ENCODE results near the gene MYOF.
"Not testable (repeated sequence)": the region's sequence is repeated elsewhere in the genome, so short reads cannot be mapped to it uniquely, and the experiment has no call there.

Gene MYOF

DNA sequence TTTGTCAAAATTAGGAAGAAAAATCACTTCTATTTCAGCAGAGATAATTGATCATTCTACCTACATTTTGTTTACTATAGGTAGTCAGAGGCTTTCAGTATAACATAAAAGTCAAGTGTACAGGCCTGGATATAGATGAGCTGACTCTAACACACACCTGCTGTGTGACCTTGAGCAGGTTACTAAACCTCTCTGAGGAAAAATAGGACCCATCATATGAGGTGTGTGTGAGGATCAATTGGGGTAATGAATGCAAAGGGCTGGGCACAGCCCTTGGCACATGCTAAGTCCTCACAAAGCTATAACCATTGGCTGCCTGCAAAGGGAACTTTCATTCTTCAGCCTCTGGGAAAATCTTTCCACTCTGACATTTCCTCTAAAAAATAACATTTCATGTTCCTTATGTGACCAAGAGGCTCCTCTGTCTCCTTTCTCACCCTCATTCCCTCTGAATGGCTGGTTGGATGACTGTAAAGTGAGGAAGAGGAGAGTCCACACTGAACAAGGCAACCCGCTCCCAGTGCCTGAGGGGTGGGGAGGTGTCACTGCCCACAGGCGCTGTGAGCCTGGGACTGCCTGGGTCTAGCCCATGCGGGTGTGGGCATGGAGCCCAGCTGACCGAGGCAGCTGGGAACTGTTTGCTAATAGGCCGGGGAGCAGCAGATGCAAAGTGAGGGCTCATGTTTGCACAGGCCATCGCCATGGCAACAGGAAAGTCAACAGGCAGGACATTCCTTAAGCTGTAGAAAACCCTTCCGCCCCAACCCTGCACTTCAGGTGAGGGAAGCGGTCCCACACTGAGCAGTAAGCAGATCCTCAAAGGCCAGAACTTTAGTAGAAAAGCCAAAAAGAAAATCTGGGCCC, 36.8 kb downstream of the MYOF start:
- H3K27ac ChIP-seq: no peak overlapping the region
- no peak for TF ChIP-seq ZFX (IDR thresholded peaks at IDR 0.05; ENCODE audit: borderline replicate concordance)
- TF ChIP-seq, protein P1, sequence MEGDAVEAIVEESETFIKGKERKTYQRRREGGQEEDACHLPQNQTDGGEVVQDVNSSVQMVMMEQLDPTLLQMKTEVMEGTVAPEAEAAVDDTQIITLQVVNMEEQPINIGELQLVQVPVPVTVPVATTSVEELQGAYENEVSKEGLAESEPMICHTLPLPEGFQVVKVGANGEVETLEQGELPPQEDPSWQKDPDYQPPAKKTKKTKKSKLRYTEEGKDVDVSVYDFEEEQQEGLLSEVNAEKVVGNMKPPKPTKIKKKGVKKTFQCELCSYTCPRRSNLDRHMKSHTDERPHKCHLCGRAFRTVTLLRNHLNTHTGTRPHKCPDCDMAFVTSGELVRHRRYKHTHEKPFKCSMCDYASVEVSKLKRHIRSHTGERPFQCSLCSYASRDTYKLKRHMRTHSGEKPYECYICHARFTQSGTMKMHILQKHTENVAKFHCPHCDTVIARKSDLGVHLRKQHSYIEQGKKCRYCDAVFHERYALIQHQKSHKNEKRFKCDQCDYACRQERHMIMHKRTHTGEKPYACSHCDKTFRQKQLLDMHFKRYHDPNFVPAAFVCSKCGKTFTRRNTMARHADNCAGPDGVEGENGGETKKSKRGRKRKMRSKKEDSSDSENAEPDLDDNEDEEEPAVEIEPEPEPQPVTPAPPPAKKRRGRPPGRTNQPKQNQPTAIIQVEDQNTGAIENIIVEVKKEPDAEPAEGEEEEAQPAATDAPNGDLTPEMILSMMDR (IDR thresholded peaks at IDR 0.05): no peak

DNA sequence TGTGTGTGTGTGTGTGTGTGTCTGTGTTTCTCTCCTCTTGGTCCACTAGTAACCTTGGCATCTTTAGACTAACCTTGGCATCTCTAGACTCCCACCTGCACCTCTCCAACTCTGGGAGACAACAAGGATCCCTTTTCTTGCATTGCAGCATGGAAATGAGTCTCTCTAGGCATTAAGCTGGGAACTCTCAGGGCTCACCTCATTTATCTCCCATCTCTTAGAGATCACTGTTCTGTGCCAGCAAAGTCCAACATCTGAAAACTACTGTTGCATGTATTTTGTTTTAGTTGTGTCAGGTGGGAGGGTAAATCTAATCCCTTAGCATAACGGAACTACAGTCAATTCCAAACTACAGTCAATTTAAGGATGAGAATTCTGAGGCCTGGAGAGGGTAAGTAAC, 38.7 kb downstream of the MYOF start:
- no peak for TF ChIP-seq ZFX (IDR thresholded peaks at IDR 0.05; ENCODE audit: borderline replicate concordance)
- TF ChIP-seq, protein P1 (IDR thresholded peaks at IDR 0.05): no peak
- H3K27ac ChIP-seq: no peak overlapping the region

DNA sequence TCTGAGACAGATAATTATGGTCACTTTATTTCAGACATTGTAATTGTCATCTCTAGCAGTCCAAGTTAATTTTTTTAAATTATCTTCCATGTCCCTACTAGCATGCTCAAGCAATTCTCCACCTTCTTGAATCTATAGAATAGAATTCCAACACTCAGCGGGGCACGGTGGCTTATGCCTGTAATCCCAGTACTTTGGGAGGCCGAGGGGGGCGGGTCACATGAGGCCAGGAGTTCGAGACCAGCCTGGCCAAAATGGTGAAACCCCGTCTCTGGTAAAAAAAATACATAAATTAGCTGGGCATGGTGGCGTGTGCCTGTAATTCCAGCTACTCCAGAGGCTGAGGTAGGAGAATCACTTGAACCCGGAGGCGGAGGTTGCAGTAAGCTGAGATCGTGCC, 39.4 kb downstream of the MYOF start:
- not testable (repeated sequence) for H3K27ac ChIP-seq

DNA sequence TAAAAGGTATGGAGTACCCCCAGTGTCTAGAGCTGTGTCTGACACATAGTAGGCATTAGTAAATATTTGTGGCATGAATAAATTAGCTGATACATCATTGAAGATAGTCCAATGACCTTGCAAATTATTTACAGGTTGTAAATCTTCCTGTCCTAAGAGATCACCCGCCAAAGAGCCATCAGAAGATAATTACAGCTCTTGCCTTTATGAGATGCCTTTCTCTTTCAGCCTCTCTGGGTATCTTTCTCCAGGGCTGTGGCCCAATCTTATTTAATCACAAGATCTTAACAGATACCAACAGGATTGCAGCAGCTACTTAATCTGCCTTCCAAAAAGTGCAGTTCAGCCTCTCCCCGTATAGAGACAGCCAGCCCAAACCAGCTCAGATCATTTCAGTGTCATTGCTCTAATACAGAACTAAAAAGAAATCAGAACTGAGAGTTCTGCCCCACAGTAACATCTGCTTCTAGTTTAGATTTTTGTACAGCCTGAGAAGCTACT, 41.5 kb downstream of the MYOF start:
- no peak overlapping the region for H3K27ac ChIP-seq

DNA sequence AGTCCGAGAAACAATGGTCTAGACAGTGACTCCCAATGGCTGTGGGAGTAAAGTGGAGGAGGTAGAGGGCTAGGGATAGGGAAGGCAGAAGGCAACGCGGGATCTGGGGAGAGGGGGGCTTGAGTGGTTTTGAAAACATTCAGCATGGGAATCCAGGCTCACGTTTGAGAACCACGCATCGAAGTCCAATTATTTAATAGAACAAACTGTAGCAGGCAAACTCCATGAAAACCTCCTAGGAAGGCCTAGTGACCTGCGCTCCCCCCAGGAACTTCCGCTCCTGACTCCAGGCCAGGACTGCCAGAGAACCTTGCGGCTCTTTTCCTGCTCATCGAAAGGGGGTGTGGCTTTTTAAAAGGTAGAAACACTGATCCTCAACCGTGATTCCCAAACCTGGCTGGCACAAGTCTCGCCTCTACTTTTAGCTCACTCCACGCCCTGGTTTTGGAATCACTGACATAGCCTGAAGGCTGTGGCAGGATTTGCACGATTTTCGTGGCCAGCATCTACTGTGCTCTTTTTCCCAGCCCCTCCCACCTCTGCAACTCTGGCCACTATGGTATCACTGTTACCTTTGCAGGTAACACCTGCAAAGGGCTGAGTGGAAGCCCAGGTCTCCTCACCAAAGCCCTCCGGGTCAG, 43.4 kb downstream of the MYOF start:
- peak overlapping the region; percentile 55 for H3K27ac ChIP-seq
- no peak for TF ChIP-seq ZFX (IDR thresholded peaks at IDR 0.05; ENCODE audit: borderline replicate concordance)
- TF ChIP-seq, protein P1 (IDR thresholded peaks at IDR 0.05): no peak

More for the DNA sequence above, 41.5 kb downstream of the MYOF start:
- no peak for TF ChIP-seq ZFX (IDR thresholded peaks at IDR 0.05; ENCODE audit: borderline replicate concordance)
- TF ChIP-seq, protein P1 (IDR thresholded peaks at IDR 0.05): no peak

DNA sequence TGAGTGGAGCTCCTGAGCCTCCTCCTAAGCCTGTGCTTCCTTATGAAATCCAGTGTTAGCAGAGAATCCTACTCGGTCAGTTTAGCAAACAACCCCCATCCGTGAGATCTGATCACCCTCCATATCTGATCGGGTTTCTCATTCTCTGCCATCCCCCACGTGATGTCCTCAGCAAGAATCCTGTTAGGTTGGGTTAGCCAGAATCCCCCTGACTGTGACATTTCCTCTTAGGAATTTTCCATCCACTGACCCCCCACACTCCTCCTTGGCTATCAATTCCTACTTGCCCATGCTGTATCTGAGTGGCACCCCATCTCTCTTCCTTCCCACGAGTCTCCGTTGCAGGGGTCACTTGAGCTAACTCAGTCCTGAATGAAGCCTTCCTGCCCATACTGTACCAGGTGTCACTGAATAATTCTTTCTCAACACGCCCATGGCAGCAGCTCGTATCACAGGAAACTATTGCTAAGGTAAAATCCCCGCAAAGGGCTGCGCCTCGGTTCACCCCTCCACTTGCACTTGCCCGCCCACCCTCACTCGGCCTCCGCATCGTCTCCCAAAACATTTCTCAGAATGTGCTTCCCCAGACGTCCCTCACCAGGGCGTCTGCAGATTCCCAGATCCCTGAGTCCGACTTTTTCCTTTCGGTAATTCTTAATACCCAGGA, 44.1 kb downstream of the MYOF start:
- no peak for TF ChIP-seq ZFX (IDR thresholded peaks at IDR 0.05; ENCODE audit: borderline replicate concordance)
- TF ChIP-seq, protein P1 (IDR thresholded peaks at IDR 0.05): no peak
- peak overlapping the region; percentile 55; the same call in 1 of the 2 replicates for H3K27ac ChIP-seq

DNA sequence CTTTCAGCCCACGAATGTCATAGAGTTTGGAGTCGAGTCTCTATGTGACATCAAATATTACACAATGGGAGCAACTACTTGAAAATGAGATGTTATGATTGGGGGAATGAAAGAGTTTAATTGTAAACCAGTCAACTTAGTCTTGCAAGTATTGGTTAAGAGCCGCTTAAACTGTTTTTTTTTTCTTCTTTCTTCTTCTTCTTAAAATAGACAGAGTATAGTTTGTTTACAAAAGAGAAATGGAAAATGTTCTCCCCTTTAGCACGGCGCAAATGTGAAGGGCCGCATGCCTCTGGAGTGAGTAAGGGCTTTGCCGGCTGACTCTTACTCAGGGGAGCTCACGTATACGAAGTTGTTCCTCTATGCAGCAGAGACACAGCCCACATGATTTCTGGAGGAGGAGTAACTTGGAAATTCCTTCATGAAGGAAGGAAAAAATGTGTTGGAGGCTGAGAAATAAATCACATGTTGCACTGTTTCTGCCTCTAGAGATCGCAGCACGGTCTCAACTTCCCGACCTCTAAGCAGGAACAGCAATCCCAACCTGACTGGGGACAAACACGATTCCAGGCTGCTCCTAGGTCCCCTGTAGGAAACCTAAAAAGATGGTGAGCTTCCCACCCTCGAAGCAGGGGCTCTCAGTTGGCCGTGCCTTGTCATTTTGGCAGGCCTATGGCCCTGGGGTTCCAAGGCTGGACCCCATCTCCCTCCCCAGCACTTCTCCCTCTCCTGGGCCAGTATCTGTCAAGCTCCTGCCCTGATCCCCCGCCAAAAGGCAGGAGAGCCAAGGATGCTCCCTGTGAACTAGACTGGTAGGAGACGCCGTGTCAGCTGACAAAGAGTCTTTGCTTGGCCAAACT, 44.8 kb downstream of the MYOF start:
- no peak for TF ChIP-seq ZFX (IDR thresholded peaks at IDR 0.05; ENCODE audit: borderline replicate concordance)
- TF ChIP-seq, protein P1 (IDR thresholded peaks at IDR 0.05): no peak
- H3K27ac ChIP-seq: no peak overlapping the region
